Measurements from ENCODE around the gene TRAPPC11. TPM values are rescaled to one million over a fixed set of nuclear protein-coding genes. Genes with fewer than 3 reads are reported as not detected.
A peak's percentile ranks its signal among the peaks of the same experiment; 100 is the strongest.

TRAPPC11 gene
- total RNA-seq, 1 experiment from 2014 or later: 21.5 TPM

GRCh38 chr4:183635741-183636140 lies 23.4 kb upstream of the TRAPPC11 start:
- no peak for DNase-seq
- Mint-ChIP-seq H3K27me3 (ENCODE audit: unreplicated experiment) (no peaks in the 10 kb centered on the region), H3K4me3 (ENCODE audit: low read depth, unreplicated experiment) (no peak overlapping the region), H3K9me3 (ENCODE audit: low read depth, unreplicated experiment) (no peaks in the 10 kb centered on the region), H3K36me3 (ENCODE audit: insufficient read depth, unreplicated experiment) (peaks cover 4% of the 10 kb centered on the region), H3K4me1 (ENCODE audit: low read depth, unreplicated experiment) (peaks cover 17% of the 10 kb centered on the region), H3K27ac (ENCODE audit: unreplicated experiment) (no peak overlapping the region)
- no TSS peak for BruUV-seq (replicated peaks)
- intact Hi-C loops (cut with micrococcal nuclease; ENCODE audit: unreplicated experiment): loop anchor here (5.0 kb wide), 1 partner anchor 128 kb away; the partner anchor contains the start of gene ING2
- CTCF ChIA-PET: no interaction called here
- TF ChIP-seq, protein P1, sequence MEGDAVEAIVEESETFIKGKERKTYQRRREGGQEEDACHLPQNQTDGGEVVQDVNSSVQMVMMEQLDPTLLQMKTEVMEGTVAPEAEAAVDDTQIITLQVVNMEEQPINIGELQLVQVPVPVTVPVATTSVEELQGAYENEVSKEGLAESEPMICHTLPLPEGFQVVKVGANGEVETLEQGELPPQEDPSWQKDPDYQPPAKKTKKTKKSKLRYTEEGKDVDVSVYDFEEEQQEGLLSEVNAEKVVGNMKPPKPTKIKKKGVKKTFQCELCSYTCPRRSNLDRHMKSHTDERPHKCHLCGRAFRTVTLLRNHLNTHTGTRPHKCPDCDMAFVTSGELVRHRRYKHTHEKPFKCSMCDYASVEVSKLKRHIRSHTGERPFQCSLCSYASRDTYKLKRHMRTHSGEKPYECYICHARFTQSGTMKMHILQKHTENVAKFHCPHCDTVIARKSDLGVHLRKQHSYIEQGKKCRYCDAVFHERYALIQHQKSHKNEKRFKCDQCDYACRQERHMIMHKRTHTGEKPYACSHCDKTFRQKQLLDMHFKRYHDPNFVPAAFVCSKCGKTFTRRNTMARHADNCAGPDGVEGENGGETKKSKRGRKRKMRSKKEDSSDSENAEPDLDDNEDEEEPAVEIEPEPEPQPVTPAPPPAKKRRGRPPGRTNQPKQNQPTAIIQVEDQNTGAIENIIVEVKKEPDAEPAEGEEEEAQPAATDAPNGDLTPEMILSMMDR (IDR thresholded peaks at IDR 0.05; ENCODE audit: unreplicated experiment): no peak

GRCh38 chr4:183636503-183636902 lies 22.6 kb upstream of the TRAPPC11 start:
- peak overlapping the region; percentile 88 for H3K27ac Mint-ChIP-seq (ENCODE audit: unreplicated experiment)
- TF ChIP-seq, protein P1 (IDR thresholded peaks at IDR 0.05; ENCODE audit: unreplicated experiment): no peak
- H3K4me3 Mint-ChIP-seq (ENCODE audit: low read depth, unreplicated experiment): peak overlapping the region; percentile 60
- peaks cover 4% of the 10 kb centered on the region for H3K36me3 Mint-ChIP-seq (ENCODE audit: insufficient read depth, unreplicated experiment)
- no peaks in the 10 kb centered on the region for H3K27me3 Mint-ChIP-seq (ENCODE audit: unreplicated experiment)
- H3K4me1 Mint-ChIP-seq (ENCODE audit: low read depth, unreplicated experiment): peaks cover 17% of the 10 kb centered on the region
- intact Hi-C loops (cut with micrococcal nuclease; ENCODE audit: unreplicated experiment): loop anchor here (5.0 kb wide), 1 partner anchor 129 kb away; the partner anchor contains the start of gene ING2
- DNase-seq: peak; percentile 19
- CTCF ChIA-PET: interaction anchor here (1.1 kb wide), 1 partner anchor 167 kb away, joined by 4 read pairs; no protein-coding TSS in a partner anchor
- H3K9me3 Mint-ChIP-seq (ENCODE audit: low read depth, unreplicated experiment): no peaks in the 10 kb centered on the region
- no TSS peak for BruUV-seq (replicated peaks)

- no TSS peak for BruUV-seq (replicated peaks)
- Mint-ChIP-seq H3K9me3 (ENCODE audit: low read depth, unreplicated experiment) (no peaks in the 10 kb centered on the region), H3K36me3 (ENCODE audit: insufficient read depth, unreplicated experiment) (peaks cover 4% of the 10 kb centered on the region), H3K27me3 (ENCODE audit: unreplicated experiment) (no peaks in the 10 kb centered on the region), H3K27ac (ENCODE audit: unreplicated experiment) (peak overlapping the region; percentile 88), H3K4me3 (ENCODE audit: low read depth, unreplicated experiment) (peak overlapping the region; percentile 60), H3K4me1 (ENCODE audit: low read depth, unreplicated experiment) (peaks cover 17% of the 10 kb centered on the region)
- intact Hi-C loops (cut with micrococcal nuclease; ENCODE audit: unreplicated experiment): loop anchor here (5.0 kb wide), 1 partner anchor 130 kb away; the partner anchor contains the start of gene ING2
- TF ChIP-seq, protein P1 (IDR thresholded peaks at IDR 0.05; ENCODE audit: unreplicated experiment): no peak
- CTCF ChIA-PET: interaction anchor here (1.1 kb wide), 1 partner anchor 167 kb away, joined by 4 read pairs; no protein-coding TSS in a partner anchor
- peak; percentile 36 for DNase-seq
These were observed 22.2 kb upstream of the TRAPPC11 start for GRCh38 chr4:183636923-183637322.

- Mint-ChIP-seq H3K27me3 (ENCODE audit: unreplicated experiment) (no peaks in the 10 kb centered on the region), H3K36me3 (ENCODE audit: insufficient read depth, unreplicated experiment) (peaks cover 8% of the 10 kb centered on the region), H3K4me1 (ENCODE audit: low read depth, unreplicated experiment) (peaks cover 17% of the 10 kb centered on the region), H3K27ac (ENCODE audit: unreplicated experiment) (peak overlapping the region; percentile 88), H3K9me3 (ENCODE audit: low read depth, unreplicated experiment) (no peaks in the 10 kb centered on the region), H3K4me3 (ENCODE audit: low read depth, unreplicated experiment) (peak overlapping the region; percentile 60)
- intact Hi-C loops (cut with micrococcal nuclease; ENCODE audit: unreplicated experiment): loop anchor here (5.0 kb wide), 1 partner anchor 130 kb away; the partner anchor contains the start of gene ING2
- CTCF ChIA-PET: interaction anchor here (1.1 kb wide), 1 partner anchor 168 kb away, joined by 4 read pairs; no protein-coding TSS in a partner anchor
- no TSS peak for BruUV-seq (replicated peaks)
- no peak for DNase-seq
- TF ChIP-seq, protein P1 (IDR thresholded peaks at IDR 0.05; ENCODE audit: unreplicated experiment): no peak
These were observed 21.6 kb upstream of the TRAPPC11 start for GRCh38 chr4:183637461-183637860.

Measured in Calu3 (cell line).